Astrocyte (in vitro differentiated cells and primary cell): ENCODE data around the gene PLK2.

ENCODE experiments used
- EZH2 ChIP-seq: IDR thresholded peaks from 2 replicates; pipeline ENCODE4 v1.6.1; 2012; ENCODE audit warnings: mild to moderate bottlenecking, low read length, inconsistent platforms; ENCODE audit not compliant: insufficient read depth
- TF ChIP-seq, protein P1 (sequence below): IDR thresholded peaks from 2 replicates; pipeline ENCODE4 v1.5.1; 2011; ENCODE audit warnings: low read depth, mild to moderate bottlenecking, inconsistent platforms, low read length, moderate library complexity; ENCODE audit not compliant: insufficient read depth

DNA sequence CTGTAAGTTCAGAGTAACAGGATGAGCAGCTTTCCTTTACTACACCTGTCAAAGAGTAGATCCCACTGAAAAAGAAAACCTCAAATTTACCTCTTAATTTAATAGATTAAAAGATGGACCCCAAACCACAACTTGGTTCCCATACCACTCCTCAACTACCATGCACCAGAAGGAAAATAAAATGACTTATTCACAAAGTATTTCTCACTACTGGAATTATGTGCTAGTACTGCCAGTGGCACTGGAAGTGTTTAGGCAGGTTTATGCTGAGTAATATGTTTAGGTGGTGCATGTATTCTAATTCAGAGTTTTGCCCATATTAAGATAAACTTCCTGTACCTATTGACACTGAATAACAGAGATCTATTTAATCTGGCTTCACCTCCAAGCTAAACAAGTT is 6.6 kb downstream of the PLK2 start:
- TF ChIP-seq, protein P1, sequence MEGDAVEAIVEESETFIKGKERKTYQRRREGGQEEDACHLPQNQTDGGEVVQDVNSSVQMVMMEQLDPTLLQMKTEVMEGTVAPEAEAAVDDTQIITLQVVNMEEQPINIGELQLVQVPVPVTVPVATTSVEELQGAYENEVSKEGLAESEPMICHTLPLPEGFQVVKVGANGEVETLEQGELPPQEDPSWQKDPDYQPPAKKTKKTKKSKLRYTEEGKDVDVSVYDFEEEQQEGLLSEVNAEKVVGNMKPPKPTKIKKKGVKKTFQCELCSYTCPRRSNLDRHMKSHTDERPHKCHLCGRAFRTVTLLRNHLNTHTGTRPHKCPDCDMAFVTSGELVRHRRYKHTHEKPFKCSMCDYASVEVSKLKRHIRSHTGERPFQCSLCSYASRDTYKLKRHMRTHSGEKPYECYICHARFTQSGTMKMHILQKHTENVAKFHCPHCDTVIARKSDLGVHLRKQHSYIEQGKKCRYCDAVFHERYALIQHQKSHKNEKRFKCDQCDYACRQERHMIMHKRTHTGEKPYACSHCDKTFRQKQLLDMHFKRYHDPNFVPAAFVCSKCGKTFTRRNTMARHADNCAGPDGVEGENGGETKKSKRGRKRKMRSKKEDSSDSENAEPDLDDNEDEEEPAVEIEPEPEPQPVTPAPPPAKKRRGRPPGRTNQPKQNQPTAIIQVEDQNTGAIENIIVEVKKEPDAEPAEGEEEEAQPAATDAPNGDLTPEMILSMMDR: no peak
- TF ChIP-seq EZH2: no peak
